ENCODE data around the gene DTHD1.

GRCh38 chr4:36391411-36391810 is 110.0 kb downstream of the DTHD1 start:
- no peak for TF ChIP-seq CTCF (IDR thresholded peaks at IDR 0.05)
- no peak for TF ChIP-seq POLR2A (IDR thresholded peaks at IDR 0.05)
- TF ChIP-seq POLR2AphosphoS5 (IDR thresholded peaks at IDR 0.05): no peak
- TF ChIP-seq EP300 (IDR thresholded peaks at IDR 0.05): no peak
